ENCODE results near the gene AGFG1.

- TF ChIP-seq EP300 (IDR thresholded peaks at IDR 0.05) (no peak), CTCF (IDR thresholded peaks at IDR 0.05) (no peak), POLR2A (IDR thresholded peaks at IDR 0.05) (no peak), POLR2AphosphoS5 (IDR thresholded peaks at IDR 0.05) (no peak)
Measured at GRCh38 chr2:227579791-227580190, 107.8 kb downstream of the AGFG1 start.

Measured in suprapubic skin (tissue), 4 donors.